Vagina (tissue), 2 donors: Measurements from ENCODE around the gene KLHL10. TPM values are rescaled to one million over a fixed set of nuclear protein-coding genes. Genes with fewer than 3 reads are reported as not detected.

ENCODE experiments used
- DNase-seq, 2 donors: peaks; one replicate each; pipeline ENCODE4 v3.0.0-alpha.2; 2017; ENCODE audit errors: extremely low spot score in 2 of 2
- H3K27ac ChIP-seq: fragments of 200-600 bp; sonication (generic); one replicate; pipeline ENCODE4 v1.5.1; 2019
- H3K27me3 ChIP-seq: fragments of 200-600 bp; sonication (generic); one replicate; pipeline ENCODE4 v1.5.1; 2019
- H3K36me3 ChIP-seq, 2 donors: fragments of 200-600 bp; sonication (generic); one replicate each; pipeline ENCODE4 v1.5.1; 2017 to 2019
- H3K4me1 ChIP-seq: fragments of 200-600 bp; sonication (generic); one replicate; pipeline ENCODE4 v1.5.1; 2019
- H3K4me3 ChIP-seq, 2 donors: fragments of 200-600 bp; sonication (generic); 1 replicate in 1 of 2; 2 replicates in 1 of 2; pipeline ENCODE4 v1.5.1; 2016 to 2019
- H3K9me3 ChIP-seq: fragments of 200-600 bp; sonication (generic); one replicate; pipeline ENCODE4 v1.5.1; 2019
- POLR2A ChIP-seq, 2 donors: fragments of 450-650 bp; IDR thresholded peaks; one replicate each; pipeline ENCODE4 v1.6.1; 2017; ENCODE audit warnings: antibody characterized with exemption in 2 of 2, mild to moderate bottlenecking in 2 of 2, moderate library complexity in 2 of 2
- POLR2AphosphoS5 ChIP-seq, 2 donors: sonication (generic); formaldehyde crosslinking; IDR thresholded peaks; one replicate each; pipeline ENCODE4 v1.9.0; 2017; ENCODE audit warnings: antibody characterized with exemption in 2 of 2, mild to moderate bottlenecking in 2 of 2, low read depth in 1 of 2; ENCODE audit not compliant: insufficient read depth in 1 of 2
- intact Hi-C: fragments of 100-400 bp; cut with DNase I; formaldehyde crosslinking; loops from one replicate; pipeline ENCODE4 v1.15.1; 2023
- small RNA-seq: library from RNA; depleted of rRNA; stranded (forward); fragments of <200 nt; gene quantifications from one replicate; pipeline ENCODE3, GENCODE V24; 2016
- total RNA-seq: library from RNA; depleted of rRNA; stranded (reverse); fragments of >200 nt; gene quantifications from one replicate; pipeline ENCODE4 v1.2.3, GENCODE V29; 2016
- TF ChIP-seq, protein P1 (sequence below), 3 experiments: fragments of 450-650 bp in 2 of 3; fragments of 200-600 bp in 1 of 3; sonication (generic) in 1 of 3; IDR thresholded peaks; one replicate each; pipeline ENCODE4 v1.5.1; 2017 to 2019; ENCODE audit warnings: antibody characterized with exemption in 3 of 3, mild to moderate bottlenecking in 2 of 3, moderate library complexity in 2 of 3

Gene KLHL10
- total RNA-seq, 1 donor from 2014 or later: not detected

- Histone ChIP-seq H3K27me3 (no peaks in the 10 kb centered on the region), H3K4me3 (no peak overlapping the region), H3K9me3 (no peaks in the 10 kb centered on the region), H3K27ac (peak overlapping the region; percentile 85), H3K36me3 (peaks cover 9 to 69% of the 10 kb centered on the region in 2 donors), H3K4me1 (peaks cover 18% of the 10 kb centered on the region)
- DNase-seq: no peak
- TF ChIP-seq, protein P1, sequence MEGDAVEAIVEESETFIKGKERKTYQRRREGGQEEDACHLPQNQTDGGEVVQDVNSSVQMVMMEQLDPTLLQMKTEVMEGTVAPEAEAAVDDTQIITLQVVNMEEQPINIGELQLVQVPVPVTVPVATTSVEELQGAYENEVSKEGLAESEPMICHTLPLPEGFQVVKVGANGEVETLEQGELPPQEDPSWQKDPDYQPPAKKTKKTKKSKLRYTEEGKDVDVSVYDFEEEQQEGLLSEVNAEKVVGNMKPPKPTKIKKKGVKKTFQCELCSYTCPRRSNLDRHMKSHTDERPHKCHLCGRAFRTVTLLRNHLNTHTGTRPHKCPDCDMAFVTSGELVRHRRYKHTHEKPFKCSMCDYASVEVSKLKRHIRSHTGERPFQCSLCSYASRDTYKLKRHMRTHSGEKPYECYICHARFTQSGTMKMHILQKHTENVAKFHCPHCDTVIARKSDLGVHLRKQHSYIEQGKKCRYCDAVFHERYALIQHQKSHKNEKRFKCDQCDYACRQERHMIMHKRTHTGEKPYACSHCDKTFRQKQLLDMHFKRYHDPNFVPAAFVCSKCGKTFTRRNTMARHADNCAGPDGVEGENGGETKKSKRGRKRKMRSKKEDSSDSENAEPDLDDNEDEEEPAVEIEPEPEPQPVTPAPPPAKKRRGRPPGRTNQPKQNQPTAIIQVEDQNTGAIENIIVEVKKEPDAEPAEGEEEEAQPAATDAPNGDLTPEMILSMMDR (IDR thresholded peaks at IDR 0.05): no peak
- TF ChIP-seq POLR2AphosphoS5 (IDR thresholded peaks at IDR 0.05; ENCODE audit: insufficient read depth in 1 of 2, low read depth in 1 of 2) (no peak), POLR2A (IDR thresholded peaks at IDR 0.05) (no peak)
- intact Hi-C loops: no loop called here
These were observed 58.0 kb downstream of the KLHL10 start for GRCh38 chr17:41895617-41896016.

GRCh38 chr17:41896726-41897125 lies 59.1 kb downstream of the KLHL10 start:
- Histone ChIP-seq H3K27ac (peak overlapping the region; percentile 85), H3K27me3 (no peaks in the 10 kb centered on the region)

More at GRCh38 chr17:41896726-41897125, 59.1 kb downstream of the KLHL10 start:
- DNase-seq: no peak
- TF ChIP-seq POLR2A (IDR thresholded peaks at IDR 0.05): no peak
- no peak for TF ChIP-seq POLR2AphosphoS5 (IDR thresholded peaks at IDR 0.05; ENCODE audit: insufficient read depth in 1 of 2, low read depth in 1 of 2)
- TF ChIP-seq, protein P1 (IDR thresholded peaks at IDR 0.05): no peak
- intact Hi-C loops: no loop called here
- Histone ChIP-seq H3K4me1 (peaks cover 18% of the 10 kb centered on the region), H3K36me3 (peaks cover 8 to 69% of the 10 kb centered on the region in 2 donors), H3K9me3 (no peaks in the 10 kb centered on the region), H3K4me3 (no peak overlapping the region)

Small RNA genes lying within 50 kb of the gene (small RNA-seq; reads per million reads assigned to genes)
- gene AC125257.2: not detected

Other genes starting within 250 kb of the KLHL10 start
- gene KRT16, start 225.1 kb upstream of the KLHL10 start, total RNA-seq: 872 TPM
- 165 TPM for gene KRT17, start 213.2 kb upstream of the KLHL10 start, total RNA-seq
- gene EIF1, start 148.9 kb upstream of the KLHL10 start, total RNA-seq: 204 TPM
- gene GAST, start 125.5 kb upstream of the KLHL10 start, total RNA-seq: not detected
- gene HAP1, start 103.2 kb upstream of the KLHL10 start, total RNA-seq: 1.2 TPM
- 589 TPM for gene JUP, start 51.1 kb upstream of the KLHL10 start, total RNA-seq
- 11.5 TPM for gene P3H4, start 25.9 kb upstream of the KLHL10 start, total RNA-seq
- gene FKBP10, start 24.8 kb upstream of the KLHL10 start, total RNA-seq: 53.5 TPM
- gene NT5C3B, start 1.6 kb upstream of the KLHL10 start, total RNA-seq: 71.5 TPM
- 15.2 TPM for gene KLHL11, start 27.6 kb downstream of the KLHL10 start, total RNA-seq
- gene ACLY, start 81.1 kb downstream of the KLHL10 start, total RNA-seq: 74.9 TPM
- 1.7 TPM for gene ODAD4, start 92.8 kb downstream of the KLHL10 start, total RNA-seq
- gene CNP, start 129.0 kb downstream of the KLHL10 start, total RNA-seq: 54.0 TPM
- gene DNAJC7, start 179.6 kb downstream of the KLHL10 start, total RNA-seq: 60.2 TPM
- gene NKIRAS2, start 182.3 kb downstream of the KLHL10 start, total RNA-seq: 28.7 TPM
- 0.49 TPM for gene C17orf113, start 212.8 kb downstream of the KLHL10 start, total RNA-seq